ENCODE results near the gene CDC42EP2. TPM values are rescaled to one million over a fixed set of nuclear protein-coding genes. Genes with fewer than 3 reads are reported as not detected.

CDC42EP2 gene
- total and polyA plus RNA-seq, 2 of the 13 experiments (the other 11 are each of a cell fraction or from before 2014, with no cell fraction given): 2.3 to 7.1 TPM

DNA sequence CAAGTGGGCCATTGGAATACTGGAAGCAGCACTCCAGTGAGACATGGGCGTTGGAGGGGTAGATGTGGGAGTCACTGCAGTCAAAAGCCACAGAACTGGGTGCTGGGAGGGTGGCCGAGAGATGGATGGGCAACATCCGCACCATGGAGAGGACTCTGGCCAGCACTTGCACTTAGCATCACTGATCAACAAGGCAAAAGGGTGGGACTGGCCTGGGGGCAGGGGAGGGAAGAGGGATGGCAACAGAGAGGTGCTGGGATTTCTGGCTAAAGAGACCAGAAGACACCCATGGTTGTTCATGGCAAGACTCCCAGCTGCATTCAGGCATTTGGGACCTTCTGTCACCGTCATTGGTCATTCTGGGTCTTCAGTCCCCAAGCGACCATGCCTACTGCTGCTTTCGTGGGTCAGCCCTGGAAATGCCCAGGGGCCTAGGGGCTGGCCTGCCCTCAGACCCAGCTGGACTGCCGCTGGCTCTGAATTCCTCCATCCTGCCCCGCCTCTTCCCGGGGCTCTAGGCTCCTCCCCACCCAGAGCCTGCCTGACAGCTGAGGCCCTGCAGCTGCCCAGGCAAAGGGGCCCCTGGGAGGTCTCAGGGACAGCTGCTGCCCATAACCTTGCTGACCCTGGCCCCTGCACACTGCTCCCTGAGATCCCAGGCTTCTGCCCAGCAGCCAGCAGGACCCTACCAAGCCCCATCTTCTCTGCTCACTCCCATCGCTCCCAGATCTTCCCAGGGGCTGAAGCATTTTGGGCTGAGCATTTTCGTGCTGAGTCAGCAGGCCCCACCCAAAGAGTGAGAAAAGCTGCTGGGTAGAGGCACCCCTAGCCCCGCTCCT is 13.0 kb upstream of the CDC42EP2 start (continued):
- no peak for TF ChIP-seq TP53 (CRISPR knock-in tag; conservative IDR thresholded peaks at IDR 0.05)
- TF ChIP-seq ZNF329 (CRISPR knock-in tag; IDR thresholded peaks at IDR 0.05; ENCODE audit: low read depth): no peak
- TF ChIP-seq TBX2 (CRISPR knock-in tag; IDR thresholded peaks at IDR 0.05; ENCODE audit: borderline replicate concordance): peak; percentile 71; the same call in 1 of the 2 replicates
- TF ChIP-seq, protein P1, sequence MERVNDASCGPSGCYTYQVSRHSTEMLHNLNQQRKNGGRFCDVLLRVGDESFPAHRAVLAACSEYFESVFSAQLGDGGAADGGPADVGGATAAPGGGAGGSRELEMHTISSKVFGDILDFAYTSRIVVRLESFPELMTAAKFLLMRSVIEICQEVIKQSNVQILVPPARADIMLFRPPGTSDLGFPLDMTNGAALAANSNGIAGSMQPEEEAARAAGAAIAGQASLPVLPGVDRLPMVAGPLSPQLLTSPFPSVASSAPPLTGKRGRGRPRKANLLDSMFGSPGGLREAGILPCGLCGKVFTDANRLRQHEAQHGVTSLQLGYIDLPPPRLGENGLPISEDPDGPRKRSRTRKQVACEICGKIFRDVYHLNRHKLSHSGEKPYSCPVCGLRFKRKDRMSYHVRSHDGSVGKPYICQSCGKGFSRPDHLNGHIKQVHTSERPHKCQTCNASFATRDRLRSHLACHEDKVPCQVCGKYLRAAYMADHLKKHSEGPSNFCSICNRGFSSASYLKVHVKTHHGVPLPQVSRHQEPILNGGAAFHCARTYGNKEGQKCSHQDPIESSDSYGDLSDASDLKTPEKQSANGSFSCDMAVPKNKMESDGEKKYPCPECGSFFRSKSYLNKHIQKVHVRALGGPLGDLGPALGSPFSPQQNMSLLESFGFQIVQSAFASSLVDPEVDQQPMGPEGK (CRISPR knock-in tag; IDR thresholded peaks at IDR 0.05): peak; percentile 62; the same call in 1 of the 2 replicates
- no peak for TF ChIP-seq GPN1 (CRISPR knock-in tag; IDR thresholded peaks at IDR 0.05; ENCODE audit: borderline replicate concordance)
- TF ChIP-seq NONO (IDR thresholded peaks at IDR 0.05): no peak
- no peak for TF ChIP-seq NONO (CRISPR knock-in tag; conservative IDR thresholded peaks at IDR 0.05)
- peak; percentile 23; the same call in 1 of the 2 replicates for TF ChIP-seq MED1 (CRISPR knock-in tag; IDR thresholded peaks at IDR 0.05)
- 0 out of 2 replicates have a peak, but pooled peaks have one; percentile 29 for TF ChIP-seq ZNF317 (CRISPR knock-in tag; IDR thresholded peaks at IDR 0.05)
- no peak for TF ChIP-seq YEATS4 (CRISPR knock-in tag; IDR thresholded peaks at IDR 0.05; ENCODE audit: borderline replicate concordance)
- TF ChIP-seq, protein P2, sequence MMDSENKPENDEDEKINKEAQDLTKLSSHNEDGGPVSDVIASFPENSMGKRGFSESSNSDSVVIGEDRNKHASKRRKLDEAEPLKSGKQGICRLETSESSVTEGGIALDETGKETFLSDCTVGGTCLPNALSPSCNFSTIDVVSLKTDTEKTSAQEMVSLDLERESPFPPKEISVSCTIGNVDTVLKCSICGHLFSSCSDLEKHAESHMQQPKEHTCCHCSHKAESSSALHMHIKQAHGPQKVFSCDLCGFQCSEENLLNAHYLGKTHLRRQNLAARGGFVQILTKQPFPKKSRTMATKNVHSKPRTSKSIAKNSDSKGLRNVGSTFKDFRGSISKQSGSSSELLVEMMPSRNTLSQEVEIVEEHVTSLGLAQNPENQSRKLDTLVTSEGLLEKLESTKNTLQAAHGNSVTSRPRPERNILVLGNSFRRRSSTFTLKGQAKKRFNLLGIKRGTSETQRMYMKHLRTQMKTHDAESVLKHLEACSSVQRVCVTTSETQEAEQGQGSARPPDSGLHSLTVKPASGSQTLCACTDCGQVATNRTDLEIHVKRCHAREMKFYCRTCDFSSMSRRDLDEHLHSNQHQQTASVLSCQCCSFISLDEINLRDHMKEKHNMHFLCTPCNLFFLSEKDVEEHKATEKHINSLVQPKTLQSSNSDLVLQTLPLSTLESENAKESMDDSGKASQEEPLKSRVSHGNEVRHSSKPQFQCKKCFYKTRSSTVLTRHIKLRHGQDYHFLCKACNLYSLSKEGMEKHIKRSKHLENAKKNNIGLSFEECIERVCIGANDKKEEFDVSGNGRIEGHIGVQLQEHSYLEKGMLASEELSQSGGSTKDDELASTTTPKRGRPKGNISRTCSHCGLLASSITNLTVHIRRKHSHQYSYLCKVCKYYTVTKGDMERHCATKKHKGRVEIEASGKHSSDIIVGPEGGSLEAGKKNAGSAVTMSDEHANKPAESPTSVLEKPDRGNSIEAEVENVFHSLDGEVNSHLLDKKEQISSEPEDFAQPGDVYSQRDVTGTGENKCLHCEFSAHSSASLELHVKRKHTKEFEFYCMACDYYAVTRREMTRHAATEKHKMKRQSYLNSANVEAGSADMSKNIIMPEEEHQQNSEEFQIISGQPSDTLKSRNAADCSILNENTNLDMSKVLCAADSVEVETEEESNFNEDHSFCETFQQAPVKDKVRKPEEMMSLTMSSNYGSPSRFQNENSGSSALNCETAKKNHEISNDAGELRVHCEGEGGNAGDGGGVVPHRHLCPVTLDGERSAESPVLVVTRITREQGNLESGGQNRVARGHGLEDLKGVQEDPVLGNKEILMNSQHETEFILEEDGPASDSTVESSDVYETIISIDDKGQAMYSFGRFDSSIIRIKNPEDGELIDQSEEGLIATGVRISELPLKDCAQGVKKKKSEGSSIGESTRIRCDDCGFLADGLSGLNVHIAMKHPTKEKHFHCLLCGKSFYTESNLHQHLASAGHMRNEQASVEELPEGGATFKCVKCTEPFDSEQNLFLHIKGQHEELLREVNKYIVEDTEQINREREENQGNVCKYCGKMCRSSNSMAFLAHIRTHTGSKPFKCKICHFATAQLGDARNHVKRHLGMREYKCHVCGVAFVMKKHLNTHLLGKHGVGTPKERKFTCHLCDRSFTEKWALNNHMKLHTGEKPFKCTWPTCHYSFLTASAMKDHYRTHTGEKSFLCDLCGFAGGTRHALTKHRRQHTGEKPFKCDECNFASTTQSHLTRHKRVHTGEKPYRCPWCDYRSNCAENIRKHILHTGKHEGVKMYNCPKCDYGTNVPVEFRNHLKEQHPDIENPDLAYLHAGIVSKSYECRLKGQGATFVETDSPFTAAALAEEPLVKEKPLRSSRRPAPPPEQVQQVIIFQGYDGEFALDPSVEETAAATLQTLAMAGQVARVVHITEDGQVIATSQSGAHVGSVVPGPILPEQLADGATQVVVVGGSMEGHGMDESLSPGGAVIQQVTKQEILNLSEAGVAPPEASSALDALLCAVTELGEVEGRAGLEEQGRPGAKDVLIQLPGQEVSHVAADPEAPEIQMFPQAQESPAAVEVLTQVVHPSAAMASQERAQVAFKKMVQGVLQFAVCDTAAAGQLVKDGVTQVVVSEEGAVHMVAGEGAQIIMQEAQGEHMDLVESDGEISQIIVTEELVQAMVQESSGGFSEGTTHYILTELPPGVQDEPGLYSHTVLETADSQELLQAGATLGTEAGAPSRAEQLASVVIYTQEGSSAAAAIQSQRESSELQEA (CRISPR knock-in tag; IDR thresholded peaks at IDR 0.05; ENCODE audit: not compliant biosample characterization): no peak
- peak; percentile 94 for TF ChIP-seq MAFF (IDR thresholded peaks at IDR 0.05; ENCODE audit: low read depth, low read length)
- no peak for TF ChIP-seq ZNF883 (CRISPR knock-in tag; IDR thresholded peaks at IDR 0.05; ENCODE audit: not compliant biosample characterization)
- TF ChIP-seq ZNF704 (CRISPR knock-in tag; IDR thresholded peaks at IDR 0.05; ENCODE audit: borderline replicate concordance): no peak
- TF ChIP-seq TEAD3 (CRISPR knock-in tag; optimal IDR thresholded peaks at IDR 0.05; ENCODE audit: borderline replicate concordance): peak; percentile 41
